ENCODE data around the gene KCNJ12.

The KCNJ12 gene

GRCh38 chr17:21457051-21458026 is 81.2 kb downstream of the KCNJ12 start (continued):
- TF ChIP-seq HOXA7 (CRISPR knock-in tag; IDR thresholded peaks at IDR 0.05; ENCODE audit: borderline replicate concordance) (no peak), ZNF747 (tag by site-specific recombination; IDR thresholded peaks at IDR 0.05) (no peak), ZNF223 (tag by site-specific recombination; IDR thresholded peaks at IDR 0.05) (no peak), GLI2 (tag by site-specific recombination; IDR thresholded peaks at IDR 0.05; ENCODE audit: borderline replicate concordance, low read depth) (no peak), ZSCAN23 (tag by site-specific recombination; IDR thresholded peaks at IDR 0.05) (peak; percentile 71; the same call in 1 of the 2 replicates), ZNF155 (tag by site-specific recombination; IDR thresholded peaks at IDR 0.05) (no peak), ZNF791 (tag by site-specific recombination; IDR thresholded peaks at IDR 0.05) (no peak), ZNF677 (tag by site-specific recombination; IDR thresholded peaks at IDR 0.05) (no peak), MZF1 (tag by site-specific recombination; IDR thresholded peaks at IDR 0.05; ENCODE audit: borderline replicate concordance) (no peak), ATF2 (tag by site-specific recombination; IDR thresholded peaks at IDR 0.05; ENCODE audit: low read depth) (peak; percentile 83; the same call in 1 of the 2 replicates), ZNF2 (tag by site-specific recombination; IDR thresholded peaks at IDR 0.05) (peak; percentile 95), ZNF544 (tag by site-specific recombination; IDR thresholded peaks at IDR 0.05) (no peak), ZNF621 (tag by site-specific recombination; IDR thresholded peaks at IDR 0.05) (no peak), ZNF157 (tag by site-specific recombination; IDR thresholded peaks at IDR 0.05) (no peak), ZNF184 (tag by site-specific recombination; IDR thresholded peaks at IDR 0.05) (peak; percentile 81), ZNF121 (tag by site-specific recombination; IDR thresholded peaks at IDR 0.05) (no peak), ZNF112 (tag by site-specific recombination; IDR thresholded peaks at IDR 0.05) (no peak), CTCF (tag by site-specific recombination; IDR thresholded peaks at IDR 0.05) (peak; percentile 91), ZNF654 (tag by site-specific recombination; IDR thresholded peaks at IDR 0.05; ENCODE audit: low read depth) (peak; percentile 66), ELK4 (IDR thresholded peaks at IDR 0.05; ENCODE audit: borderline replicate concordance, low read depth, low read length) (no peak), KLF1 (tag by site-specific recombination; IDR thresholded peaks at IDR 0.05) (peak; percentile 60), ZSCAN4 (tag by site-specific recombination; IDR thresholded peaks at IDR 0.05) (peak; percentile 55), INSM2 (tag by site-specific recombination; IDR thresholded peaks at IDR 0.05) (peak; percentile 90), ZBTB7A (tag by site-specific recombination; IDR thresholded peaks at IDR 0.05; ENCODE audit: low read depth) (no peak), ZFP41 (tag by site-specific recombination; IDR thresholded peaks at IDR 0.05; ENCODE audit: borderline replicate concordance) (no peak), ZBTB17 (tag by site-specific recombination; IDR thresholded peaks at IDR 0.05) (no peak), ZNF76 (tag by site-specific recombination; IDR thresholded peaks at IDR 0.05; ENCODE audit: borderline replicate concordance, low read depth) (peak; percentile 58; the same call in 1 of the 2 replicates), ZNF777 (tag by site-specific recombination; IDR thresholded peaks at IDR 0.05; ENCODE audit: borderline replicate concordance) (no peak), ZNF174 (tag by site-specific recombination; IDR thresholded peaks at IDR 0.05) (no peak), PBX3 (CRISPR knock-in tag; IDR thresholded peaks at IDR 0.05) (no peak), KLF8 (tag by site-specific recombination; IDR thresholded peaks at IDR 0.05) (peak; percentile 86), ZNF10 (tag by site-specific recombination; IDR thresholded peaks at IDR 0.05) (0 out of 2 replicates have a peak, but pooled peaks have one; percentile 12)
